Measurements from ENCODE around the gene ZFAND4. TPM values are rescaled to one million over a fixed set of nuclear protein-coding genes. Genes with fewer than 3 reads are reported as not detected.

The ZFAND4 gene
- total RNA-seq, 1 experiment from 2014 or later = 5.0 TPM

DNA sequence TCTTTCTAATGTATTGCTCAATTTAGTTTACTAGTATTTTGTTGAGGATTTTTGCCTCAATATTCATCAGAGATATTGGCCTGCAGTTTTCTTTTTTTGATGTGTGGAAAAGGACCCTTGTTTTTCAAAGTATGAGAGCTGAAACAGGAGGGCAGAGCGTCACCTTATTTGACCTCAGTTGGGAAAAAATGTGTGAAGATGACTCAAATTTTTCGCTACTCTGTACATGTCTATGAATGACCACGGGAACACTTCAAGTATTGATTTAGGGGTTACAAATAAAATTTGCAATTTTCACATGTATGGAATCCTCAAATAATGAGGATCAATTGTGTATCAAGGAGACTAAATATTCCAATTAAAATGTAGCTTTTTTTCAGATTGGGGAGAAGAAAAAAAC, 103.1 kb downstream of the ZFAND4 start:
- H3K27me3 Mint-ChIP-seq (ENCODE audit: insufficient read depth, unreplicated experiment) = no peaks in the 10 kb centered on the region
- CTCF ChIA-PET = no interaction called here
- TF ChIP-seq, protein P1, sequence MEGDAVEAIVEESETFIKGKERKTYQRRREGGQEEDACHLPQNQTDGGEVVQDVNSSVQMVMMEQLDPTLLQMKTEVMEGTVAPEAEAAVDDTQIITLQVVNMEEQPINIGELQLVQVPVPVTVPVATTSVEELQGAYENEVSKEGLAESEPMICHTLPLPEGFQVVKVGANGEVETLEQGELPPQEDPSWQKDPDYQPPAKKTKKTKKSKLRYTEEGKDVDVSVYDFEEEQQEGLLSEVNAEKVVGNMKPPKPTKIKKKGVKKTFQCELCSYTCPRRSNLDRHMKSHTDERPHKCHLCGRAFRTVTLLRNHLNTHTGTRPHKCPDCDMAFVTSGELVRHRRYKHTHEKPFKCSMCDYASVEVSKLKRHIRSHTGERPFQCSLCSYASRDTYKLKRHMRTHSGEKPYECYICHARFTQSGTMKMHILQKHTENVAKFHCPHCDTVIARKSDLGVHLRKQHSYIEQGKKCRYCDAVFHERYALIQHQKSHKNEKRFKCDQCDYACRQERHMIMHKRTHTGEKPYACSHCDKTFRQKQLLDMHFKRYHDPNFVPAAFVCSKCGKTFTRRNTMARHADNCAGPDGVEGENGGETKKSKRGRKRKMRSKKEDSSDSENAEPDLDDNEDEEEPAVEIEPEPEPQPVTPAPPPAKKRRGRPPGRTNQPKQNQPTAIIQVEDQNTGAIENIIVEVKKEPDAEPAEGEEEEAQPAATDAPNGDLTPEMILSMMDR (IDR thresholded peaks at IDR 0.05; ENCODE audit: unreplicated experiment) = no peak

GRCh38 chr10:45566415-45566814, 106.2 kb downstream of the ZFAND4 start:
- CTCF ChIA-PET = no interaction called here
- intact Hi-C loops (cut with micrococcal nuclease) = no loop called here
- DNase-seq (ENCODE audit: unreplicated experiment) = no peak
- H3K27ac Mint-ChIP-seq (ENCODE audit: low read depth, unreplicated experiment) = no peak overlapping the region
- no peaks in the 10 kb centered on the region for H3K4me1 Mint-ChIP-seq (ENCODE audit: insufficient read depth, unreplicated experiment)
- no peak overlapping the region for H3K4me3 Mint-ChIP-seq (ENCODE audit: unreplicated experiment)
- no peaks in the 10 kb centered on the region for H3K36me3 Mint-ChIP-seq (ENCODE audit: insufficient read depth, unreplicated experiment)
- TF ChIP-seq, protein P1 (IDR thresholded peaks at IDR 0.05; ENCODE audit: unreplicated experiment) = no peak
- no TSS peak for BruUV-seq (replicated peaks)
- no peaks in the 10 kb centered on the region for H3K9me3 Mint-ChIP-seq (ENCODE audit: unreplicated experiment)
- no peaks in the 10 kb centered on the region for H3K27me3 Mint-ChIP-seq (ENCODE audit: insufficient read depth, unreplicated experiment)
- POLR2A ChIA-PET = no interaction called here

More for the DNA sequence above, 103.1 kb downstream of the ZFAND4 start:
- H3K9me3 Mint-ChIP-seq (ENCODE audit: unreplicated experiment) = no peaks in the 10 kb centered on the region
- BruUV-seq (replicated peaks) = no TSS peak
- intact Hi-C loops (cut with micrococcal nuclease) = no loop called here
- DNase-seq (ENCODE audit: unreplicated experiment) = no peak
- POLR2A ChIA-PET = interaction anchor here (0.6 kb wide), 1 partner anchor 13 kb away, joined by 3 read pairs; no protein-coding TSS in a partner anchor
- no peak overlapping the region for H3K27ac Mint-ChIP-seq (ENCODE audit: low read depth, unreplicated experiment)
- no peaks in the 10 kb centered on the region for H3K36me3 Mint-ChIP-seq (ENCODE audit: insufficient read depth, unreplicated experiment)
- H3K4me1 Mint-ChIP-seq (ENCODE audit: insufficient read depth, unreplicated experiment) = no peaks in the 10 kb centered on the region
- H3K4me3 Mint-ChIP-seq (ENCODE audit: unreplicated experiment) = no peak overlapping the region

Other genes with a start within 250 kb of the ZFAND4 start
- 18.2 and 24.5 TPM in 2 replicates for gene WASHC2C, start 54.5 kb upstream of the ZFAND4 start, total RNA-seq (2022)
- gene AGAP4, start 174.7 kb upstream of the ZFAND4 start, total RNA-seq (2022) = 17.5 and 23.5 TPM in 2 replicates

Data from MCF 10A (cell line).